Nephron (organoid): Measurements from ENCODE around the gene OSBP2.

Experiments
- H3K27ac Mint-ChIP-seq, 3 experiments: 2 replicates each; pipeline ENCODE4 v1.8.0; 2020; ENCODE audit warnings: mixed read lengths in 3 of 3, mild to moderate bottlenecking in 2 of 3, moderate library complexity in 1 of 3
- H3K27me3 Mint-ChIP-seq: 2 replicates; pipeline ENCODE4 v1.8.0; 2021; ENCODE audit warnings: low read depth, mild to moderate bottlenecking, moderate library complexity, mixed read lengths
- H3K36me3 Mint-ChIP-seq: 2 replicates; pipeline ENCODE4 v1.8.0; 2020; ENCODE audit warnings: low read depth, mixed read lengths
- H3K4me1 Mint-ChIP-seq: 2 replicates; pipeline ENCODE4 v1.8.0; 2020; ENCODE audit warnings: mixed read lengths
- H3K4me3 Mint-ChIP-seq, 3 experiments: 2 replicates each; pipeline ENCODE4 v1.8.0; 2020; ENCODE audit warnings: mild to moderate bottlenecking in 3 of 3, mixed read lengths in 3 of 3, moderate library complexity in 2 of 3
- H3K9me3 Mint-ChIP-seq: 2 replicates; pipeline ENCODE4 v1.8.0; 2020; ENCODE audit warnings: mixed read lengths
- CTCF ChIP-seq, 3 experiments: fragments of 200-600 bp; sonication (generic); IDR thresholded peaks; one replicate each; pipeline ENCODE4 v1.5.0; 2021; ENCODE audit warnings: antibody characterized with exemption in 3 of 3; ENCODE audit not compliant: unreplicated experiment in 3 of 3

OSBP2 gene

GRCh38 chr22:30941363-30941740 is 246.7 kb downstream of the OSBP2 start:
- H3K4me1 Mint-ChIP-seq = no peaks in the 10 kb centered on the region
- H3K36me3 Mint-ChIP-seq = peaks cover 81% of the 10 kb centered on the region
- H3K4me3 Mint-ChIP-seq = no peak overlapping the region
- H3K27ac Mint-ChIP-seq = no peak overlapping the region
- no peaks in the 10 kb centered on the region for H3K27me3 Mint-ChIP-seq
- no peaks in the 10 kb centered on the region for H3K9me3 Mint-ChIP-seq
- TF ChIP-seq CTCF (IDR thresholded peaks at IDR 0.05; ENCODE audit: unreplicated experiment in 3 of 3) = no peak

- no peak overlapping the region for H3K4me3 Mint-ChIP-seq
- H3K9me3 Mint-ChIP-seq = no peaks in the 10 kb centered on the region
- no peak overlapping the region for H3K27ac Mint-ChIP-seq
- peaks cover 71% of the 10 kb centered on the region for H3K36me3 Mint-ChIP-seq
- TF ChIP-seq CTCF (IDR thresholded peaks at IDR 0.05; ENCODE audit: unreplicated experiment in 3 of 3) = no peak
- H3K27me3 Mint-ChIP-seq = no peaks in the 10 kb centered on the region
- H3K4me1 Mint-ChIP-seq = no peaks in the 10 kb centered on the region
Measured at GRCh38 chr22:30943368-30943767, 248.7 kb downstream of the OSBP2 start.

GRCh38 chr22:30944986-30945385 is 250.3 kb downstream of the OSBP2 start:
- no peaks in the 10 kb centered on the region for H3K4me1 Mint-ChIP-seq
- H3K36me3 Mint-ChIP-seq = peaks cover 67% of the 10 kb centered on the region
- no peaks in the 10 kb centered on the region for H3K9me3 Mint-ChIP-seq
- no peak for TF ChIP-seq CTCF (IDR thresholded peaks at IDR 0.05; ENCODE audit: unreplicated experiment in 3 of 3)
- H3K27ac Mint-ChIP-seq = no peak overlapping the region
- no peak overlapping the region for H3K4me3 Mint-ChIP-seq
- no peaks in the 10 kb centered on the region for H3K27me3 Mint-ChIP-seq

- Mint-ChIP-seq H3K4me3 (no peak overlapping the region), H3K27me3 (no peaks in the 10 kb centered on the region), H3K27ac (no peak overlapping the region), H3K36me3 (peaks cover 68% of the 10 kb centered on the region), H3K4me1 (no peaks in the 10 kb centered on the region), H3K9me3 (no peaks in the 10 kb centered on the region)
- no peak for TF ChIP-seq CTCF (IDR thresholded peaks at IDR 0.05; ENCODE audit: unreplicated experiment in 3 of 3)
Measured at GRCh38 chr22:30945653-30946052, 251.0 kb downstream of the OSBP2 start.

GRCh38 chr22:30946354-30946753 is 251.7 kb downstream of the OSBP2 start:
- Mint-ChIP-seq H3K4me1 (no peaks in the 10 kb centered on the region), H3K4me3 (no peak overlapping the region), H3K36me3 (peaks cover 66% of the 10 kb centered on the region), H3K9me3 (no peaks in the 10 kb centered on the region), H3K27ac (no peak overlapping the region), H3K27me3 (no peaks in the 10 kb centered on the region)
- no peak for TF ChIP-seq CTCF (IDR thresholded peaks at IDR 0.05; ENCODE audit: unreplicated experiment in 3 of 3)

GRCh38 chr22:30947173-30947815 is 252.6 kb downstream of the OSBP2 start:
- no peaks in the 10 kb centered on the region for H3K9me3 Mint-ChIP-seq
- H3K27ac Mint-ChIP-seq = no peak overlapping the region
- TF ChIP-seq CTCF (IDR thresholded peaks at IDR 0.05; ENCODE audit: unreplicated experiment in 3 of 3) = no peak
- H3K27me3 Mint-ChIP-seq = no peaks in the 10 kb centered on the region
- peaks cover 61% of the 10 kb centered on the region for H3K36me3 Mint-ChIP-seq
- no peak overlapping the region for H3K4me3 Mint-ChIP-seq
- H3K4me1 Mint-ChIP-seq = peaks cover under 1% of the 10 kb centered on the region
